Right renal cortex interstitium (tissue), 3 donors: ENCODE measurements around the gene INTS3. TPM values are rescaled to one million over a fixed set of nuclear protein-coding genes. Genes with fewer than 3 reads are reported as not detected.
A peak's percentile ranks its signal among the peaks of the same experiment; 100 is the strongest.
"Not testable (repeated sequence)": the region's sequence is repeated elsewhere in the genome, so short reads cannot be mapped to it uniquely, and the experiment has no call there.

ENCODE experiments used
- DNase-seq, 3 donors: peaks; one replicate each; pipeline ENCODE4 v3.0.0-alpha.2; 2013; ENCODE audit warnings: low read depth in 3 of 3, low spot score in 2 of 3
- polyA plus RNA-seq, 3 donors: library from polyadenylated mRNA; unstranded; fragments of 120-200 nt; gene quantifications; one replicate each; pipeline ENCODE4 v1.2.1, GENCODE V29; 2013; ENCODE audit not compliant: insufficient read length in 3 of 3

The INTS3 gene
- polyA plus RNA-seq, 3 donors: 84.0 to 91.5 (median 85.5) TPM

GRCh38 chr1:153775458-153776327 lies 47.8 kb downstream of the INTS3 start:
- DNase-seq: no peak

- no peak for DNase-seq
These were observed 48.5 kb downstream of the INTS3 start for GRCh38 chr1:153776352-153776751.

- DNase-seq: no peak
These were observed 49.1 kb downstream of the INTS3 start for GRCh38 chr1:153776845-153777370.

GRCh38 chr1:153777648-153778047 lies 49.8 kb downstream of the INTS3 start:
- DNase-seq: no peak

DNA sequence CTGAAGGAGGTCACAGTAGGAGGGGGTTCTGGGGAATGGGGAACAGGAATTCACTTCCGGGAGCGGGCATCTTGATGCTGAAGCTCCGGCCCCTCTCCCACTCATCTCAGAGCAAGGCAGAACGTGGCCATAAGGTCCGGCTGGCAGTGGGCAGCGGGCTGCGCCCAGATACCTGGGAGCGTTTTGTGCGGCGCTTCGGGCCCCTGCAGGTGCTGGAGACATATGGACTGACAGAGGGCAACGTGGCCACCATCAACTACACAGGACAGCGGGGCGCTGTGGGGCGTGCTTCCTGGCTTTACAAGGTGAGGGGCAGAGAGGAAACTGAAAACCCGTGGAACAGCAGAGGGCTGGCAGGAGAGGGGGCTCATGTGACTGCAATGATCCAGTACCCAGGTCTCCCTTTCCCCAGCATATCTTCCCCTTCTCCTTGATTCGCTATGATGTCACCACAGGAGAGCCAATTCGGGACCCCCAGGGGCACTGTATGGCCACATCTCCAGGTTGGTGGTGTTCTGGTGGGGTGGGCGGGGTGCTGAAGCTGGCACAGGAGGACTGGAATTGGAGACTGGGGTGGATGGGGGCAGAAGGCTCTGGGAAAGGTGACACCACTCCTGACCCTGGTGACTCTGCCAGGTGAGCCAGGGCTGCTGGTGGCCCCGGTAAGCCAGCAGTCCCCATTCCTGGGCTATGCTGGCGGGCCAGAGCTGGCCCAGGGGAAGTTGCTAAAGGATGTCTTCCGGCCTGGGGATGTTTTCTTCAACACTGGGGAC lies 50.4 kb downstream of the INTS3 start:
- no peak for DNase-seq

- no peak for DNase-seq
These were observed 51.1 kb downstream of the INTS3 start for GRCh38 chr1:153778824-153779519.

- DNase-seq: no peak
These were observed 52.1 kb downstream of the INTS3 start for GRCh38 chr1:153779781-153780541.

DNA sequence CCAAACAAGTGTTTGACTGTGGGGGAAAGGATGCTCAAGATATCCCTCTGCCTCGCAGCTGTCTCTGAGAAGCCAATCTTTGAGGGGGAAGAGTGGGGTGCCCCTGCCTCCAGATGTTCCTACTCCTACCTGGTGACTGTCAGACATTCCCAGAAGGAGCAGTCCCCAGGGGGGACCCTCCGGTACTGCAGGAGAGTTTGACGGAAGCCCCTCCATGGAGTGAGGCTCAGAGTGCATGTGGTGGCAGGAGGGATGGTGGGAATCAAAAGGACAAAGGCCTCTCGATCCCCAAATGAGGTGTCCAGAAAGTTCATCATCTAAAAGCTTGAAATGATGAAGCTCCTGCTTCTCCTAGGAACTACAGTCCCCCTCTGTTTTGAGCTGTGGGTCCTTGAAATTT lies 52.7 kb downstream of the INTS3 start:
- no peak for DNase-seq

GRCh38 chr1:153782648-153783047 lies 54.8 kb downstream of the INTS3 start:
- DNase-seq: not testable (repeated sequence)

- DNase-seq: peak in 2 of 3 donors; percentile 79 to 81
These were observed 55.7 kb downstream of the INTS3 start for GRCh38 chr1:153783233-153784190.

GRCh38 chr1:153786038-153786790 lies 58.4 kb downstream of the INTS3 start:
- no peak for DNase-seq

GRCh38 chr1:153789478-153790034 lies 61.7 kb downstream of the INTS3 start:
- no peak for DNase-seq

- peak in 2 of 3 donors; percentile 78 to 81 for DNase-seq
These were observed 62.6 kb downstream of the INTS3 start for GRCh38 chr1:153790313-153790965.

DNA sequence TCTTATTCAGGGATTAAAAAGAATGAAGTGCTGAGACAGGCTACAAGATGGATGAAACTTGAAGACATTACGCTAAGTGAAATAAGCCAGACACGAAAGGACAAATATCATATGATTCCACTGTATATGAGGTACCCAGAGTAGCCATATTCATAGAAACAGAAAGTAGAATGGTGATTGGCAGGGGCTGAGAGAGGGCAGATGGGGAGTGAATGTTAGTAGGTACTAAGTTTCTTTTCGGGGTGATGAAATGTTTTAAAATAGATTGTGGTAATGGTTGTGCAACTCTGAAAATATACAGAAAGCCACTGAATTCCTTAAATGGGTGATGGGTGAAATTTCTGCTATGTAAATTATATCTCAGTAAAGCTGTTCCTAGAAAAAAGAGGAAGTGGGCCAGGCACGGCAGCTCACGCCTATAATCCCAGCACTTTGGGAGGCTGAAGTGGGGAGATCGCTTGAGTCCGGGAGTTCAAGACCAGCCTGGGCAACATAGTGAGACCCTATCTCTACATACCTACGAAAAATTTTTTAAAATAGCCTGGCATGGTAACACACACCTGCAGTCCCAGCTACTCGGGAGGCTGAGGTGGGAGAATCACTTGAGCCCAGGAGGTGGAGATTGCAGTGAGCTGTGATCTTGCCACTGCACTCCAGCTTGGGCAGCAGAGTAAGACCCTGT lies 63.3 kb downstream of the INTS3 start:
- DNase-seq: no peak

GRCh38 chr1:153791648-153792253 lies 63.9 kb downstream of the INTS3 start:
- DNase-seq: no peak

DNA sequence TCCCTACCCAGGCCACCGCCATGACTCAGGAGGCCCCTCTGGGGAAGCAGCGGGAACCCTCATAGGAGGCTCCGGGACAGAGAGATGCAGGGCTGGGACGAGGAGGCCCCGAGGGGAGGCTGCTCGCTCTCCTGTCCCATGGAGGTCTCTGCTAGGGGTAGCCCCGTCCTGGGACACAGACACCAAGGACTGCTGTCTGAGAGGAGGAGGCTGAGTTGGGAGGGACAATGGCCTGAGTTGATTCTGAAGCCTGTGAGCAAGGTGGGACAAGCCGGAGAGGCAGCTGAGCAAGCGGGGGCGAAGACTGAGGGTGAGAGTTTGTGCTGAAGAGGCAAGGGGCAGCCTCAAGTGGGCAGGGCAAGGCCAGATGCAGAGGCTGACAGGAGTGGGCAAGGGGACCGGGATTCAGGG lies 64.8 kb downstream of the INTS3 start:
- no peak for DNase-seq
